A673 (cell line): Measurements from ENCODE around the gene CHERP. TPM values are rescaled to one million over a fixed set of nuclear protein-coding genes. Genes with fewer than 3 reads are reported as not detected.

Source experiments
- BruUV-seq: library from RNA; stranded (reverse); fragments of 400-500 nt; replicated peaks from 2 replicates; lab custom pipeline; 2021; lab: Mats Ljungman, UMichigan
- CTCF ChIA-PET: fragments of 300-600 bp; sonication (Branson Sonifier 250); formaldehyde crosslinking; loops from one replicate; lab custom pipeline; 2022; ENCODE audit warnings: antibody characterized with exemption; lab: Charles Lee
- POLR2A ChIA-PET: fragments of 300-600 bp; sonication (Branson Sonifier 250); formaldehyde crosslinking; loops from one replicate; lab custom pipeline; 2022; ENCODE audit warnings: antibody characterized with exemption; ENCODE audit not compliant: low non-redundant PET; lab: Charles Lee
- DNase-seq: peaks from one replicate; pipeline ENCODE4 v3.0.0-alpha.2; 2015; ENCODE audit warnings: low spot score
- H3K27ac ChIP-seq: fragments of 200-600 bp; sonication (generic); 2 replicates; pipeline ENCODE4 v1.5.1; 2016; ENCODE audit warnings: mixed run types, low read depth, mild to moderate bottlenecking, mixed read lengths, antibody characterized with exemption, low read length; ENCODE audit not compliant: poor library complexity, severe bottlenecking
- H3K27me3 ChIP-seq: fragments of 200-600 bp; sonication (generic); replicated peaks from 2 replicates; pipeline ENCODE4 v1.6.1; 2017; ENCODE audit warnings: mixed run types, low read depth, mild to moderate bottlenecking, mixed read lengths, antibody characterized with exemption, low read length; ENCODE audit not compliant: insufficient read depth, poor library complexity
- H3K36me3 ChIP-seq: fragments of 200-600 bp; sonication (generic); 2 replicates; pipeline ENCODE4 v1.6.1; 2016; ENCODE audit warnings: mixed run types, mild to moderate bottlenecking, mixed read lengths, antibody characterized with exemption, low read length; ENCODE audit not compliant: insufficient read depth, poor library complexity, severe bottlenecking
- H3K4me1 ChIP-seq: fragments of 200-600 bp; sonication (generic); 2 replicates; pipeline ENCODE4 v1.6.1; 2017; ENCODE audit warnings: mixed run types, mild to moderate bottlenecking, mixed read lengths, antibody characterized with exemption, low read length; ENCODE audit not compliant: insufficient read depth, poor library complexity, severe bottlenecking
- H3K4me3 ChIP-seq: fragments of 200-600 bp; sonication (generic); 2 replicates; pipeline ENCODE4 v1.5.1; 2016; ENCODE audit warnings: low read depth, mixed run types, mild to moderate bottlenecking, mixed read lengths, low read length; ENCODE audit not compliant: poor library complexity, severe bottlenecking
- H3K9me3 ChIP-seq: fragments of 200-600 bp; sonication (generic); 2 replicates; pipeline ENCODE4 v1.6.1; 2016; ENCODE audit warnings: mixed run types, low read depth, mild to moderate bottlenecking, mixed read lengths, antibody characterized with exemption, low read length; ENCODE audit not compliant: poor library complexity, severe bottlenecking
- EZH2 ChIP-seq: fragments of 200-600 bp; sonication (generic); IDR thresholded peaks from 2 replicates; pipeline ENCODE4 v1.6.1; 2017; ENCODE audit warnings: borderline replicate concordance, low read depth, mild to moderate bottlenecking, mixed read lengths, antibody characterized with exemption, low read length; ENCODE audit not compliant: poor library complexity, severe bottlenecking
- intact Hi-C: fragments of 100-400 bp; cut with micrococcal nuclease; formaldehyde crosslinking; loops from one replicate; pipeline ENCODE4 v1.10.0; 2022; ENCODE audit not compliant: unreplicated experiment
- total RNA-seq: library from RNA; stranded (reverse); gene quantifications from 2 replicates; pipeline ENCODE4 v1.2.3, GENCODE V29; 2021
- TF ChIP-seq, protein P1 (sequence below): fragments of 300-800, 200-600 bp; sonication (generic); conservative IDR thresholded peaks from 2 replicates; pipeline ENCODE4 v1.5.1; 2017; ENCODE audit warnings: low read depth, mild to moderate bottlenecking, antibody characterized with exemption, low read length, moderate library complexity, mixed read lengths

CHERP gene
- total RNA-seq, 1 experiment from 2014 or later = 98.4 TPM

DNA sequence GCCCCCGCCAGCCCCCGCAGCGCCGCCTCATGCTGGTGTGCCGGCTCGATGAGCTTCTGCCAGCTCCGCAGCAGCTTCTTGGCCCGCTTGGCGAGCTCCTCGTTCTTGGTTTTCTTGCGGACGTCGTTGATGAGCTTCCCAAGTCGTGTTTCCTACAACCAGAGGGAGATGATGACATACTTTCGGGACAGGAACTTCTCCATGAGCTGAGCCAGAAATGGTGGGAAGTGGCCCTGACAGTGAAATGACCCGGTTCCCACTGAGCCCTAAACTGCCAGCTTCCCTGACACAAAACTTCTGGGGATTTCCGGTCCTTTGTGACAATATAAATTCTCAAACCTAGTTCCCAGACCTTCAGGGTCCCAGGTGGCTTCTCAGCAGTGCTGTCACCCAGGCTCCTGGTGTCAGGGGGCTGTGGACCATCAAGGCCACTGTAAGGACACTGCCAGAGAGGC is 35.3 kb upstream of the CHERP start:
- BruUV-seq = no TSS peak
- TF ChIP-seq, protein P1, sequence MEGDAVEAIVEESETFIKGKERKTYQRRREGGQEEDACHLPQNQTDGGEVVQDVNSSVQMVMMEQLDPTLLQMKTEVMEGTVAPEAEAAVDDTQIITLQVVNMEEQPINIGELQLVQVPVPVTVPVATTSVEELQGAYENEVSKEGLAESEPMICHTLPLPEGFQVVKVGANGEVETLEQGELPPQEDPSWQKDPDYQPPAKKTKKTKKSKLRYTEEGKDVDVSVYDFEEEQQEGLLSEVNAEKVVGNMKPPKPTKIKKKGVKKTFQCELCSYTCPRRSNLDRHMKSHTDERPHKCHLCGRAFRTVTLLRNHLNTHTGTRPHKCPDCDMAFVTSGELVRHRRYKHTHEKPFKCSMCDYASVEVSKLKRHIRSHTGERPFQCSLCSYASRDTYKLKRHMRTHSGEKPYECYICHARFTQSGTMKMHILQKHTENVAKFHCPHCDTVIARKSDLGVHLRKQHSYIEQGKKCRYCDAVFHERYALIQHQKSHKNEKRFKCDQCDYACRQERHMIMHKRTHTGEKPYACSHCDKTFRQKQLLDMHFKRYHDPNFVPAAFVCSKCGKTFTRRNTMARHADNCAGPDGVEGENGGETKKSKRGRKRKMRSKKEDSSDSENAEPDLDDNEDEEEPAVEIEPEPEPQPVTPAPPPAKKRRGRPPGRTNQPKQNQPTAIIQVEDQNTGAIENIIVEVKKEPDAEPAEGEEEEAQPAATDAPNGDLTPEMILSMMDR = no peak
- TF ChIP-seq EZH2 = no peak
- DNase-seq = no peak
- H3K27ac ChIP-seq = no peak overlapping the region
- H3K36me3 ChIP-seq = peaks cover 31% of the 10 kb centered on the region
- H3K27me3 ChIP-seq = no peaks in the 10 kb centered on the region
- CTCF ChIA-PET = no interaction called here
- H3K4me3 ChIP-seq = no peak overlapping the region
- no peaks in the 10 kb centered on the region for H3K9me3 ChIP-seq
- intact Hi-C loops = no loop called here
- peaks cover 4% of the 10 kb centered on the region for H3K4me1 ChIP-seq
- POLR2A ChIA-PET = no interaction called here

DNA sequence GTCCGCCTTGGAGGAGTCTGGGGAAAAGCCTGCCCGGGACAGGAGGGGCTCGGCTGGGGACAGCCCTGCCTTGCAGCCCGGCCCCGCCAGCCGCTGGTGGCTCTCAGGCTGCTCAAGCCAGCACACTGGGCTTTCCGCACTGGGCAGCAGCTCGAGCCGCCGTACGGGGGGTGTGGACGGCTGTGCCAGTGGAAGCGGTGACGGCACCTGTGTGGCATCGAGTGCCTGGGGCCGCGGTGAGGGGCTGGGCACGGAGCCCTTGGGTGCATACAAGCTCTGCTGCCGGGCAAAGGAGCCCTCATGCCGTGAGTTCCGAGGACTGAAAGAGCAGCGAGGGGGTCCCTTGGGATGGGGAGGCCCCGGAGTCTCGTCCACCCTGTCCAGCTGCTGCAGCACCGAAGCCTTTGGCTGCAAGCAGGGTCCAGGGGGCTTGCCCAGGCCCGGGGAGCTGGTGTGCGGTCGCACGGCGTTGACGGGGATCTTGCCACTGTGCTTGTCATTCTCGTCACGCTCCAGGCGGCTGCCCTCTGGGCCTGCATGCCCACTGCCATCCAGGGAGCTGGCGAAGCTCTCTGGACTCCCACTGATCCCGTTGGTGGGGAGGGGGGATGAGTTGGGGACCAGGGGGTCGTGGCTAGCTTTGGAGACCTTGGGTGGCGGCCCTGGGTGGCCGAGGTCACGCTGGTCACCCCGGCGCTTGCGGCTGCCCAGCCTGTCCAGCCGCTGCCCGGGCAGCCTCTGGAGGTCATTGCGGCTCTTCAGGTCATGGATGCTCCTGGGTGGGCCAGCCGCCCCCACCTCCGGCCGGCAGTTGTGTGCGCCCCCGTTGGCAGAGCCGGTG is 34.7 kb upstream of the CHERP start:
- intact Hi-C loops = no loop called here
- TF ChIP-seq EZH2 = no peak
- TF ChIP-seq, protein P1 = no peak
- DNase-seq = no peak
- no TSS peak for BruUV-seq
- Histone ChIP-seq H3K27ac (no peak overlapping the region), H3K9me3 (no peaks in the 10 kb centered on the region), H3K4me1 (peaks cover 4% of the 10 kb centered on the region), H3K27me3 (no peaks in the 10 kb centered on the region), H3K4me3 (no peak overlapping the region), H3K36me3 (peaks cover 31% of the 10 kb centered on the region)
- POLR2A ChIA-PET = interaction anchor here (0.6 kb wide), 1 partner anchor 73 kb away, joined by 8 read pairs; no protein-coding TSS in a partner anchor
- CTCF ChIA-PET = no interaction called here

DNA sequence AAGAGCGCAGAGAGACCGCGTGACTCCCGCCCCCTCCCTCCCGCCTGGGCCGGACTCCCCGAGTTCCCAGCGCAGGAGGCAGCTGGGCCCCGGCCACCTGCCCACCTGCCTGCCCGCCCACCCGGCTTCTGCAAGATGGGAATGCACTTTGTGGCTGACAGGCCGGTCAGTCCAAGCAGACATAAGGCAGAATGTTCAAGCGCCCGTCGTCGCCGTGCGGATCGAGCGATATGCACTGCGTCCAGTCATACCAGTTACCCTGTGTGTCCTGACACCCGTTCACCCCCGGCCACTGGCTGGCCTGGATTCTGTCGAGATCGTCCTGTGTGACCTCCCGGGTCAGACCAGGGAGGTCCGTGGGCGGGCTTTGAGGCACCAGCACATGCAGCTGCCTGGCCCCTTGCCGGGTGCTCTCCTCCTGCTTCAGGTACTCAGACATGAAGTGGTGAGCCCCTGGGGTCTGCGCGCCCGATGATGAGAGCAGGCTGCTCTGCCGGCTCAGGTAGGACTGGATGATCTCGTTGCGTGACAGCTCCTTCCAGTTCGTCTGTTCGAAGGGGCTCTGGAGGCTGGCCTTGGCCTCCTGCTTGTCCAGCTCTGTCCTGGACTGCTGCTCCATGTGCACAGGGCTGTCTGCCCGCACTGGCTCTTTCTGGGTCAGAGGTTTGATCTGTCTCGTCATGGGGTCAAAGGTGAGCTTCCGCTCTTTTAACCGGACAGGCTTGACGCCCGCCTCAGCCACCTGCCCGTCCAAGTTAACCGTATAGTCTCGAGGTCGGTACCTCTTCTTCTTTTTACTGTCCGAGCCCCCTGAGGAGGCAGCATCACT is 33.8 kb upstream of the CHERP start:
- TF ChIP-seq, protein P1 = no peak
- TF ChIP-seq EZH2 = no peak
- ChIA-PET CTCF (no interaction called here), POLR2A (interaction anchor here (0.6 kb wide), 2 partner anchors 33 to 74 kb away, joined by 8 to 17 read pairs; no protein-coding TSS in a partner anchor)
- peaks cover 31% of the 10 kb centered on the region for H3K36me3 ChIP-seq
- H3K9me3 ChIP-seq = no peaks in the 10 kb centered on the region
- peaks cover 9% of the 10 kb centered on the region for H3K4me1 ChIP-seq
- no TSS peak for BruUV-seq
- no peak overlapping the region for H3K27ac ChIP-seq
- intact Hi-C loops = no loop called here
- DNase-seq = no peak
- H3K27me3 ChIP-seq = no peaks in the 10 kb centered on the region
- H3K4me3 ChIP-seq = no peak overlapping the region
